Fibroblast of mammary gland (primary cell): ENCODE data around the gene ORMDL2.
A peak's percentile ranks its signal among the peaks of the same experiment; 100 is the strongest.

ENCODE experiments used
- DNase-seq: peaks from one replicate; pipeline ENCODE4 v3.0.0-alpha.2; 2010; ENCODE audit warnings: low read depth
- H3K4me3 ChIP-seq: 2 replicates; pipeline ENCODE4 v1.5.1; 2011; ENCODE audit warnings: low read depth, mild to moderate bottlenecking, low read length, moderate library complexity; ENCODE audit not compliant: control insufficient read depth
- TF ChIP-seq, protein P1 (sequence below): conservative IDR thresholded peaks from 2 replicates; pipeline ENCODE4 v1.5.1; 2011; ENCODE audit warnings: low read depth, low read length, inconsistent platforms; ENCODE audit not compliant: control insufficient read depth, insufficient read depth

ORMDL2 gene

DNA sequence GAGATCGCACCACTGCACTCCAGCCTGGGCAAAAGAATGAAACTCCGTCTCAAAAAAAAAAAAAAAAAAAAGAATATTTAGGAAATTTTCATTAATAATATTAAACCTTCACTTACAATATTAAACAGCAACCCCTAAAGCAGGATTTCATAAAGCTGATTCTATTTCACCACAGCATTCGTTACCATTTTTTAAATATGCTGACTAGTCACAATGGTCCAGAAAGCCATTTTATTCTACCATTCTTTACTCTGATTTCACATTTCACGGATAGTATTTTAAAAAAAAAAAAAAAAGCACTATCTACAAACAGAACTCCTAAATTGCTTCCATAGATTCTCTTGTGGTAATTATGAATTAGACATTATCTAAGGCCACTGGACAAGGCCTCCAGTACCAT is 27.9 kb upstream of the ORMDL2 start:
- no peak overlapping the region for H3K4me3 ChIP-seq
- no peak for DNase-seq
- TF ChIP-seq, protein P1, sequence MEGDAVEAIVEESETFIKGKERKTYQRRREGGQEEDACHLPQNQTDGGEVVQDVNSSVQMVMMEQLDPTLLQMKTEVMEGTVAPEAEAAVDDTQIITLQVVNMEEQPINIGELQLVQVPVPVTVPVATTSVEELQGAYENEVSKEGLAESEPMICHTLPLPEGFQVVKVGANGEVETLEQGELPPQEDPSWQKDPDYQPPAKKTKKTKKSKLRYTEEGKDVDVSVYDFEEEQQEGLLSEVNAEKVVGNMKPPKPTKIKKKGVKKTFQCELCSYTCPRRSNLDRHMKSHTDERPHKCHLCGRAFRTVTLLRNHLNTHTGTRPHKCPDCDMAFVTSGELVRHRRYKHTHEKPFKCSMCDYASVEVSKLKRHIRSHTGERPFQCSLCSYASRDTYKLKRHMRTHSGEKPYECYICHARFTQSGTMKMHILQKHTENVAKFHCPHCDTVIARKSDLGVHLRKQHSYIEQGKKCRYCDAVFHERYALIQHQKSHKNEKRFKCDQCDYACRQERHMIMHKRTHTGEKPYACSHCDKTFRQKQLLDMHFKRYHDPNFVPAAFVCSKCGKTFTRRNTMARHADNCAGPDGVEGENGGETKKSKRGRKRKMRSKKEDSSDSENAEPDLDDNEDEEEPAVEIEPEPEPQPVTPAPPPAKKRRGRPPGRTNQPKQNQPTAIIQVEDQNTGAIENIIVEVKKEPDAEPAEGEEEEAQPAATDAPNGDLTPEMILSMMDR, result no peak

DNA sequence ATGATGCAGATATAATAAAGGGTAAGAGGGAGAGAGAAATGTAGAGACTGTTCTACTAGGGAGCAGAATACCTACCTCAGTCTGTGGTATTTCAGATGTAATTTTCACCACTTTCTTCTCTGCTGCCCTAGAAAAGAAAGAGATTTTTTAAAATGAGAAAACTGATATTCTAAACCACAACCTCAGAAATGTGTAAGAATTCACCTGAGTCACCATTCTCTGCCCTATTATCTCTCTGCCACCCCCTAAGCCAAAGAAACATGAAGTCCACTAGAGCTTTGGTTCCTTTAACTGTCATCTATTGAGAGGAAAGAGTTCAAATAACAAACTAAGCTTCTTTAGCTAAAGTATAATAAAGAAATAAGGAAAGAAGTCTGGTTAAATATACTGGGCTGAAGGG is 21.9 kb upstream of the ORMDL2 start:
- DNase-seq, result no peak
- no peak overlapping the region for H3K4me3 ChIP-seq
- TF ChIP-seq, protein P1, result no peak

DNA sequence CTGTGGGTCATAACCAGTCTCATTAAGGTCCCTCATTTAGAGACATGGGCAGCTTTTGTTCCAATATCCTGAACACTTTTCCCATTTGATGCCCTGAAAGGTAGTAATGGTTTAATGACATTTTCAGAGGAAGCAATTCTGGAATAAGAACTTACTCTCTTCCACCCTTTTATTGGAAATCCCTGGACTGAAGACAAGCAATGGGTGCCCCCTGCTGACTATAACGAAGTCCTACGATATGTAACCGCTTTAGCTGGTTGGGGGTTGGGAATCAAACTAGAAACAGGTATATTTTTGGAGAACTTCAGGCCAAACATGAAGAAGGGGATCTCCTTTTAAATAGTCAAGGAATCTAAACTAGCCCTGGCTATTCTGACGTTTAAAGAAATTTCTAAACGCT is 20.8 kb upstream of the ORMDL2 start:
- TF ChIP-seq, protein P1, result peak; percentile 65
- no peak overlapping the region for H3K4me3 ChIP-seq
- peak; percentile 63 for DNase-seq

DNA sequence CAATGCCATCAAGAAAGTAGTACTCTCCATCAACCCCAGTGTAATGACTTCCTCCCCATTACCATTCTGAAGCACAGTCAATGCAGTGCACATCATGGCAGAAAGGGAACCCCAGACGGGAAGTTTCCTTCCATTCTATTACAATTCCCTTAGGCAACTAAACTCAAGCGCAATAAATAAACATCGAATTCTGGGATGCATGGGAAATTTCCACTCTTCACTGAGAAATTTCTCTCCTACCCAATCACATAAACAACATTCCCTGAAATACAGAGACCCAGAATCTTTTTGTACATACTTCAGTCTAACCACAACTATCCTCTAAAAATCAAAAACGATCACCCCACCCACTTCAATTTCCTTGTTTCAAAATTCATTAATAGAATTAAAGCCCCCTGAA is 20.3 kb upstream of the ORMDL2 start:
- H3K4me3 ChIP-seq, result no peak overlapping the region
- TF ChIP-seq, protein P1, result no peak
- DNase-seq, result no peak

DNA sequence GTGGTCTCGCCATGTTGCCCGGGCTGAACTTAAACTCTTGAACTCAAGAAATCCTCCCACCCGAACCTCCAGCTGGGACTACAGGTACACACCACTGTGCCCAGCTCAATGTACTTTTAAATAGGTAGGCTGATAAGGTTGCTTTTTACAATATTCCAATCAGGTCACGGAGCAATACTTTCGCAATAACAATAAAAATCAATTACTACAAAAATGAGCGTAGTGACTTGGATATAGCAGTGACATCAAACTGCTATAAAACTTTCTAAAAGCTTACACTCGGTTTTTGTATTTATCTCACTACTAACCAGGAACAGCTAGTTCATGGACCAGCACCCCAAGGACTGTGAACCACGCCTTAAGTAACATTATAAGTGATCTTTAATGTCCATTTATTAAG is 10.9 kb upstream of the ORMDL2 start:
- TF ChIP-seq, protein P1, result no peak
- DNase-seq, result no peak
- H3K4me3 ChIP-seq, result no peak overlapping the region

DNA sequence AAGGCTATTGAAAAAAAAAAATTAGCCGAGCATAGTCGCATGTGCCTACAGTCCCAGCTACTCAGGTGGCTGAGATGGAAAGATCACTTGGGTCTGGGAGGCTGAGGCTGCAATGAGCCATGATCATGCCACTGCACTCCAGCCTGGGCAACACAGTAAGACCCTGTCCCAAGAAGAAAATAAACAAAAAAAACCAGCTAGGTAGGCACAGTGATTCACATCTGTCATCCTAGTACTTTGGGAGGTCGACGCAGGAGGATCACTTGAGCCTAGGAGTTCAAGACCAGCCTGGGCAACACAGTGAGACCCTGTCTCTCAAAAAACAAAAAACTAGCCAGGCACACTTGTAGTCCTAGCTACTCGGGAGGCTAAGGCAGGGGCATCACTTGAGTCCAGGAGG is 8.6 kb upstream of the ORMDL2 start:
- TF ChIP-seq, protein P1, result no peak
- H3K4me3 ChIP-seq, result no peak overlapping the region
- DNase-seq, result no peak

DNA sequence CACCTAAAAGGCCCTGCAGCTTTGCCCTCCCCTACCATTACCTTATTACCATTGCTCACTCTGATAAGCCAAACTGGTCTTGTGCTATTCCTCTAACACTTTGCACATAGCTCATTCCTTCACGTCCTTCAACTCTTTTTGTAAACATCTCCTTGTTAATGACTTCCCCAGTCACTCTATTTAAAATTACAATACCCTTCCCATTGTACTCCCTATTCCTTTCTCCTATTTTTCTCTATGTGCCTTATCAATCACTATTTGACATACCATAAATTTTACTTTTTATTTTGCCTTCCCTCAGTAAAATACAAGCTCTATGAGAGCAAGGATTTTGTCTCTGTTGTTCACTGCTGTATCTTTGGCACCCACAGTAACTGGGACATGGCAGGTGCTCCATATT is 5.8 kb upstream of the ORMDL2 start:
- TF ChIP-seq, protein P1, result no peak
- no peak for DNase-seq
- no peak overlapping the region for H3K4me3 ChIP-seq
